Choroid plexus epithelial cell (primary cell): ENCODE results near the gene CCT4.
A peak's percentile ranks its signal among the peaks of the same experiment; 100 is the strongest.
"Not testable (repeated sequence)": the region's sequence is repeated elsewhere in the genome, so short reads cannot be mapped to it uniquely, and the experiment has no call there.

Experiments
- DNase-seq: peaks from one replicate; pipeline ENCODE4 v3.0.0-alpha.2; 2010; ENCODE audit warnings: low read depth
- H3K4me3 ChIP-seq: 2 replicates; pipeline ENCODE4 v1.5.1; 2011; ENCODE audit warnings: low read depth, mild to moderate bottlenecking, control low read depth, low read length, moderate library complexity
- TF ChIP-seq, protein P1 (sequence below): conservative IDR thresholded peaks from 2 replicates; pipeline ENCODE4 v1.5.1; 2011; ENCODE audit warnings: low read depth, mild to moderate bottlenecking, control low read depth, inconsistent platforms, low read length, moderate library complexity

CCT4 gene

DNA sequence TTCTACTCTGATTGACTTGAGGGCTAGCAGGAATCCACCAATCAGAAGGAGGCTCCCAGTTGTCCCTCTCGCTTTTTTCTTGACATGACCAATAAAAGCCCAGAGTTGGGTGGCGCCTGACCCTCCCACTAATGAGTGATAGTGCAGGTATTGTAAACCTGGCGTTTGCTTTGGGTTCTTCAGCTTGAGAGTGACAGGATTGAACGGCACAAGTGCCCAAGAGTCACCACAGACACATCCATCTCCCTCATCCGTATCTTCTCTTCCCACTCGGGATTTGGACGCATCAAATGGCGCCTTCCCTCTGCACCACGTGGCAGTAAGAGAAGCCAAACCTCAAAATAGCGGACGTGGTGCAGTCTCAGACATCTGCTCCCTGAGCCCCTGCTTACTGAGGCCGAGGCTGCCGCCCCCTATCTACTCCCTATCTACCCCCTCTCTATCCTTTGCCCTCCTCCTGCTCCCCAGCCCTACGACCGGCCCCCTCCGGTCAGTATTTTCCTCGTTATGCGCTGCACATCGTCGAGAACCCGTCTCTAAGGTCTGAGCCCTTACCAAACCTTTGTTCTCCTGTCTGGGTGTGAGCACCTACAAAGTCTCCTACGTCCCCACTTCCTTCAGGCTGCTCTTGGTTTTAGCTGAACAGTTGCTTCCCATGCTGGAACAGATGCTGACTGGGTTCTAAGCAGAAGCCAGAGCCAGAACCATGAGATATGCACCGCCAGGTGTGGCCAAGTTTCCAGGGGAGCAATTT is 33.7 kb downstream of the CCT4 start:
- peak overlapping the region; percentile 97 for H3K4me3 ChIP-seq
- peak; percentile 99 for DNase-seq
- TF ChIP-seq, protein P1, sequence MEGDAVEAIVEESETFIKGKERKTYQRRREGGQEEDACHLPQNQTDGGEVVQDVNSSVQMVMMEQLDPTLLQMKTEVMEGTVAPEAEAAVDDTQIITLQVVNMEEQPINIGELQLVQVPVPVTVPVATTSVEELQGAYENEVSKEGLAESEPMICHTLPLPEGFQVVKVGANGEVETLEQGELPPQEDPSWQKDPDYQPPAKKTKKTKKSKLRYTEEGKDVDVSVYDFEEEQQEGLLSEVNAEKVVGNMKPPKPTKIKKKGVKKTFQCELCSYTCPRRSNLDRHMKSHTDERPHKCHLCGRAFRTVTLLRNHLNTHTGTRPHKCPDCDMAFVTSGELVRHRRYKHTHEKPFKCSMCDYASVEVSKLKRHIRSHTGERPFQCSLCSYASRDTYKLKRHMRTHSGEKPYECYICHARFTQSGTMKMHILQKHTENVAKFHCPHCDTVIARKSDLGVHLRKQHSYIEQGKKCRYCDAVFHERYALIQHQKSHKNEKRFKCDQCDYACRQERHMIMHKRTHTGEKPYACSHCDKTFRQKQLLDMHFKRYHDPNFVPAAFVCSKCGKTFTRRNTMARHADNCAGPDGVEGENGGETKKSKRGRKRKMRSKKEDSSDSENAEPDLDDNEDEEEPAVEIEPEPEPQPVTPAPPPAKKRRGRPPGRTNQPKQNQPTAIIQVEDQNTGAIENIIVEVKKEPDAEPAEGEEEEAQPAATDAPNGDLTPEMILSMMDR, result no peak

DNA sequence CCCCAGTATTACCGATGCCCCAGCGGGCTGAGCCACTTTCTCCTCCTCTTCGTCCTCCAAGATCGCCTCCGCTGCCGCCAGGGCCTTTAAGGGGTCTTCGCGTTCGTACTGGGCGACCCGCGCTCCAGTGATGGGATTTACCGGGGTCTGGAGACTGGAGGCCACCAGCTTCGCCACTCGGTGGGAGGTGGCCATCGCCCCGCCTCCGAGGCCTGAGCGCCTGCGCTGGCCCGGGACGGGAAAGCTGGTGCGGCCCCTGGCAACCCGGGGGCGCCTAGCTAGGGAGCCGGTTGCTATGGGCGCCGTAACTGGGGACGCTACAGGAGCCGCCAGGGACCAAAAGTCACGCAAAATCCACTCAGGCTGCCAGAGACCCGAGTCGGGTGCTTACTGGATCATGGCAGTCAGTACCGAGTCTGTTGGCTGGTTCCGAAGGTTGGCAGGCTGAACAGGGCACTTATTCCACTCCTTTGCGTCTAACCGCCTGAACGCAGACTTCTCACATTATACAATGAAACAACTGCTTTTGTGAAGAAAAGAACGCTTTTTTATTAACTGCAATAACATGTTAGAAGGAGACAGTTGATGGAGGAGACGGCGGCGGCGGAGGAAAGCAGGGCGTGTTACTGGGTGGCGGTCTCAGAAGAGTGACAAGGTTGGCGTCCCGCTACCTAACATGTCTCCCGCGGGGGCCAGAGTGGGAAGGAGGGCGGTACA is 34.5 kb downstream of the CCT4 start, which contains the start of gene FAM161A:
Gene FAM161A (minus strand): TSS at position 214 of the 717 bp plus-strand sequence. CDS start 19 bp downstream, at position 195.
- peak; percentile 87 for DNase-seq
- peak within 1 kb of the TSS; percentile 97 for H3K4me3 ChIP-seq
- TF ChIP-seq, protein P1, result no peak

DNA sequence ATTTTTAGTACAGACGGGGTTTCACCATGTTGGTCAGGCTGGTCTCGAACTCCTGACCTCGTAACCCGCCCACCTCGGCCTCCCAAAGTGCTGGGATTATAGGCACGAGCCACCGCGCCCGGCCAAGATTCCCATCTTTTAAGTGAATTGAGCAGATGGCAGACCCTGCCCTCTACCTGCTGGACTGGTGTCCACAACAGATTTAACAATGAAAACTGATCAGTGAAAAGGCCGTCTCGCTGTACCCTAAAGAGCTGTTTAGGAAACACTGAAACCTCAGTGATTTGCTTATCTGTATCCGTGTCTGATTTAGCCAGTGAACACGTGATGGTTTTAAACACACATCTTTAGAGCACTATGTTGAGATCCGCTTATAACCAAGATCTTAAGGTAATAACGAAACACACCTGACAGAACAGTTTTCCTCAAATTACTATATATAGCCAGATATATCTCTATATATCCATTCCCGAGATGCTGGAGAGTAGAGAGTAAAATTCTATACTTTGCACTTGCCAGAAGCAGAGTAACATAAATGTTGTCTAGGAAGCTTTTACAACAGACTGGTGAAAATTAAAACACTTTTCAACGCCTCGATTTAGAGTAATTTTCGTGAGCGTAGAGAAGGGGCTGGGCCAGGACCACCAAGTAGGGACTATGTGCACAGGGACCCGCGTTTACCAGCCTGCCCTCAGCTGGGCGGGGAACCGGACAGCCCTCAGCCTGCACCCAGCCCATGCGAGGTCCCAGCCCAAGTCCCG is 35.2 kb downstream of the CCT4 start:
- peak; percentile 13 for DNase-seq
- H3K4me3 ChIP-seq, result peak overlapping the region; percentile 97
- TF ChIP-seq, protein P1, result peak; percentile 25

DNA sequence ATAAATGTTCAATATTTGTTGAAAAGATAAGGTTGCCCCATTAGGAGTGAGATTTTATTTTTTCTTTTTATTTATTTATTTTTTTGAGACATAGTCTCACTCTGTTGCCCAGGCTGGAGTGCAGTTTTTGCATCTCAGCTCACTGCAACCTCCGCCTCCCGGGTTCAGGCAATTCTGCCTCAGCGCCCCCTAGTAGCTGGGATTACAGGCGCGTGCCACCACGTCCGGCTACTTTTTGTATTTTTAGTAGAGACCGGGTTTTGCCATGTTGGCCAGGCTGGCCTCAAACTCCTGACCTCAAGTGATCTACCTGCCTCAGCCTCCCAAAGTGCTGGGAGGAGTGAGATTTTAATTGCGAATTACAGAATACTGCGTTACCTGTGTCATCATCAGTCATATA is 37.2 kb downstream of the CCT4 start:
- not testable (repeated sequence) for DNase-seq, H3K4me3 ChIP-seq

DNA sequence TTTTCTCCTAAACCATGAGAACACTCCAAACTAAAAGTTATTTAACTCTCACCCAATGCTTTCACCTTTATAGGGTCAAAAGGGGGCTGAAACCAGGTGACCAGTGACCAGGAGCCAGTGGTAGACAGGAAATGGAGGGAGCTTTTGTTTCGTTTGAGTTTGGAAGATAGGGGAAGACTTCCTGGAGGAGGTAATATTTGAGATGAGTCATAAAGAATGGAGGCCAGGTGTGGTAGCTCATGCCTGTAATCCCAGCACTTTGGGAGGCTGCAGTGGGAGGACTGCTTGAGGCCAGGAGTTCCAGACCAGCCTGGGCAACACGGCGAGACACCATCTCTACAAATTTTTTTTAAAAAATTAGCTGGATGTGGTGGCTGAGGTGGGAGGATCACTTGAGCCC is 43.1 kb downstream of the CCT4 start:
- no peak overlapping the region for H3K4me3 ChIP-seq
- TF ChIP-seq, protein P1, result no peak
- no peak for DNase-seq

DNA sequence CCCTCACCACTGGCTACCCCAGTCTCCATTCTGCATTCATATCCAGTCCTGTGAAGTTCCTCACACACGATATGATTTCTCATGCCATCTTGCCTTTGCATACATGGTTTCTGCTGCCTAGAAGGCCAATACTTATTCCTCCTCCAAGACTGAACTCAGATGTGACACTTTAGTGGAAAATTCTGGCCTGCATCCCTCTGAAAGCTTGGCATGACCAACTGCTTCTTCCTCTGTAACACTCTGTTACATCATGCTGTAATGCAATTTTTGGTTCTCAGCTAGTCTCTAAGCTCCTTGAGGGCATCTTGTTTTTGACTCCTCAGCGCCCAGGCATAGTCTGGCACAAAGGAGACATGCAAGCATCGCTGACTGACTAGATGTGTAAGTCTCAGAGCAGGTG is 47.2 kb downstream of the CCT4 start:
- H3K4me3 ChIP-seq, result no peak overlapping the region
- no peak for DNase-seq
- TF ChIP-seq, protein P1, result no peak

DNA sequence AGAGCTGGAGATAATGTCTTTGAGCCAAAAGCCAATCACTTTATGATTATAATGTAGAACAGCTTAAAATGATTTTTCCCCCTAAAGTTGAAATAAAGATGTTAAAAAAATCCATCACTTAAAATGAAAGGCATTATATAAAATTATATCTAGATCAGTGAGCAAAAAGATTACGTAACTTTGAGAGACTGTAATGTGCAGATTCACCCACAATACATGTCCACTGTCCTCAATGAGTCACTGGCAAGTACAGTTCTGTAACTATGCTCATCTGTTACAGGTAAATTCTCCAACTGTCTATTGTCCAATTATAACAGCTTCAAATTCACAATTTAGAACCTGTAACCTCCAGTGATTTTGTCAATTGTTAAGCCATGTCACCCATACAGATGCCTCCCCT is 53.6 kb downstream of the CCT4 start:
- DNase-seq, result peak; percentile 7
- TF ChIP-seq, protein P1, result no peak
- H3K4me3 ChIP-seq, result no peak overlapping the region
